Measurements from ENCODE around the gene RPS6KA5. TPM values are rescaled to one million over a fixed set of nuclear protein-coding genes. Genes with fewer than 3 reads are reported as not detected.
"Not testable (repeated sequence)": the region's sequence is repeated elsewhere in the genome, so short reads cannot be mapped to it uniquely, and the experiment has no call there.

Gene RPS6KA5
- total RNA-seq, 1 experiment from 2014 or later = 2.6 TPM

GRCh38 chr14:90956273-90956672 is 104.2 kb downstream of the RPS6KA5 start:
- DNase-seq (ENCODE audit: low read depth, low spot score) (no peak), ATAC-seq (no peak)
- POLR2A ChIA-PET = no interaction called here
- Histone ChIP-seq H3K27ac (ENCODE audit: low read length) (no peak overlapping the region), H3K36me3 (ENCODE audit: control insufficient read depth, insufficient read depth, low read length) (no peaks in the 10 kb centered on the region), H3K4me3 (ENCODE audit: low read depth in 2 of 2, low read length in 2 of 2) (no peak overlapping the region), H3K9me3 (ENCODE audit: control insufficient read depth, insufficient read depth, low read depth, low read length) (peaks cover 6% of the 10 kb centered on the region; the same call in 1 of the 2 replicates), H3K4me1 (ENCODE audit: control insufficient read depth, insufficient read depth, low read length) (no peaks in the 10 kb centered on the region), H3K27me3 (ENCODE audit: control insufficient read depth, insufficient read depth, low read length) (no peaks in the 10 kb centered on the region)
- intact Hi-C loops (cut with micrococcal nuclease; ENCODE audit: unreplicated experiment) = no loop called here
- in situ Hi-C loops (cut with HindIII; ENCODE audit: low pct_unique_long_range_greater_than_20kb, low sequenced_read_pairs) = no loop called here
- CTCF ChIA-PET = no interaction called here
- BruUV-seq (replicated peaks) = no TSS peak
- TF ChIP-seq REST (IDR thresholded peaks at IDR 0.05; ENCODE audit: insufficient read depth in 1 of 2, low read depth in 2 of 2, low read length in 1 of 2) (no peak), POLR2AphosphoS5 (IDR thresholded peaks at IDR 0.05; ENCODE audit: low read depth, low read length) (no peak), TCF7L2 (IDR thresholded peaks at IDR 0.05; ENCODE audit: low read depth, low read length) (no peak), SIN3A (IDR thresholded peaks at IDR 0.05; ENCODE audit: borderline replicate concordance, insufficient read depth, low read depth, low read length) (no peak)

- H3K27ac ChIP-seq (ENCODE audit: low read length); H3K4me3 ChIP-seq (ENCODE audit: low read depth in 2 of 2, low read length in 2 of 2); H3K4me1 ChIP-seq (ENCODE audit: control insufficient read depth, insufficient read depth, low read length); DNase-seq (ENCODE audit: low read depth, low spot score); in situ Hi-C loops (cut with HindIII; ENCODE audit: low pct_unique_long_range_greater_than_20kb, low sequenced_read_pairs); POLR2A ChIA-PET; ATAC-seq; H3K36me3 ChIP-seq (ENCODE audit: control insufficient read depth, insufficient read depth, low read length); H3K9me3 ChIP-seq (ENCODE audit: control insufficient read depth, insufficient read depth, low read depth, low read length); CTCF ChIA-PET; intact Hi-C loops (cut with micrococcal nuclease; ENCODE audit: unreplicated experiment); BruUV-seq (replicated peaks); H3K27me3 ChIP-seq (ENCODE audit: control insufficient read depth, insufficient read depth, low read length): not testable (repeated sequence)
These were observed 106.8 kb downstream of the RPS6KA5 start for GRCh38 chr14:90953643-90954042.

GRCh38 chr14:90943367-90943766 is 117.1 kb downstream of the RPS6KA5 start:
- TF ChIP-seq TCF7L2 (IDR thresholded peaks at IDR 0.05; ENCODE audit: low read depth, low read length) (no peak), SIN3A (IDR thresholded peaks at IDR 0.05; ENCODE audit: borderline replicate concordance, insufficient read depth, low read depth, low read length) (no peak), CTCF (IDR thresholded peaks at IDR 0.05) (no peak), POLR2AphosphoS5 (IDR thresholded peaks at IDR 0.05; ENCODE audit: low read depth, low read length) (no peak), REST (IDR thresholded peaks at IDR 0.05; ENCODE audit: insufficient read depth in 1 of 2, low read depth in 2 of 2, low read length in 1 of 2) (no peak)
- no peaks in the 10 kb centered on the region for H3K4me1 ChIP-seq (ENCODE audit: control insufficient read depth, insufficient read depth, low read length)
- in situ Hi-C loops (cut with HindIII; ENCODE audit: low pct_unique_long_range_greater_than_20kb, low sequenced_read_pairs) = no loop called here
- CTCF ChIA-PET = interaction anchor here (0.7 kb wide), 1 partner anchor 229 kb away, joined by 3 read pairs; no protein-coding TSS in a partner anchor
- no peaks in the 10 kb centered on the region for H3K27me3 ChIP-seq (ENCODE audit: control insufficient read depth, insufficient read depth, low read length)
- no peak for ATAC-seq
- POLR2A ChIA-PET = no interaction called here
- intact Hi-C loops (cut with micrococcal nuclease; ENCODE audit: unreplicated experiment) = no loop called here
- no peak for DNase-seq (ENCODE audit: low read depth, low spot score)
- H3K27ac ChIP-seq (ENCODE audit: low read length) = no peak overlapping the region
- H3K4me3 ChIP-seq (ENCODE audit: low read depth in 2 of 2, low read length in 2 of 2) = no peak overlapping the region
- no peaks in the 10 kb centered on the region for H3K36me3 ChIP-seq (ENCODE audit: control insufficient read depth, insufficient read depth, low read length)
- H3K9me3 ChIP-seq (ENCODE audit: control insufficient read depth, insufficient read depth, low read depth, low read length) = no peaks in the 10 kb centered on the region
- no TSS peak for BruUV-seq (replicated peaks)
